Fibroblast of pulmonary artery (primary cell): ENCODE data around the gene IL17RD.
A peak's percentile ranks its signal among the peaks of the same experiment; 100 is the strongest.

Experiments used
- DNase-seq: peaks from one replicate; pipeline ENCODE4 v3.0.0-alpha.2; 2010; ENCODE audit warnings: low read depth
- H3K4me3 ChIP-seq: replicated peaks from 2 replicates; pipeline ENCODE4 v1.5.1; 2011; ENCODE audit warnings: low read depth, mild to moderate bottlenecking, control low read depth, low read length, moderate library complexity
- CTCF ChIP-seq: IDR thresholded peaks from 2 replicates; pipeline ENCODE4 v1.5.1; 2011; ENCODE audit warnings: mild to moderate bottlenecking, control low read depth, low read length, inconsistent platforms; ENCODE audit errors: missing control alignments

Gene IL17RD

GRCh38 chr3:57168151-57168550 is 3.0 kb upstream of the IL17RD start:
- no peak for TF ChIP-seq CTCF
- H3K4me3 ChIP-seq: no peak overlapping the region

GRCh38 chr3:57166660-57167059 is 1.5 kb upstream of the IL17RD start:
- no peak overlapping the region for H3K4me3 ChIP-seq
- TF ChIP-seq CTCF: no peak
- DNase-seq: no peak

More at GRCh38 chr3:57168151-57168550, 3.0 kb upstream of the IL17RD start:
- no peak for DNase-seq

GRCh38 chr3:57165641-57166040 is 488 bp upstream of the IL17RD start:
- no peak for DNase-seq
- TF ChIP-seq CTCF: no peak
- no peak overlapping the region for H3K4me3 ChIP-seq

- TF ChIP-seq CTCF: no peak
- peak; percentile 26 for DNase-seq
- H3K4me3 ChIP-seq: peak overlapping the region; percentile 63
Observed at GRCh38 chr3:57164217-57164656, 916 bp downstream of the IL17RD start.

- no peak for TF ChIP-seq CTCF
- H3K4me3 ChIP-seq: peak overlapping the region; percentile 63
- DNase-seq: no peak
Observed at GRCh38 chr3:57163751-57164150, 1.4 kb downstream of the IL17RD start.

GRCh38 chr3:57161915-57162314 is 3.2 kb downstream of the IL17RD start:
- no peak for DNase-seq
- H3K4me3 ChIP-seq: no peak overlapping the region
- no peak for TF ChIP-seq CTCF

GRCh38 chr3:57160765-57161538 is 4.2 kb downstream of the IL17RD start:
- TF ChIP-seq CTCF: no peak
- peak; percentile 58 for DNase-seq

More at GRCh38 chr3:57160765-57161538, 4.2 kb downstream of the IL17RD start:
- H3K4me3 ChIP-seq: no peak overlapping the region
